Loucy (cell line): ENCODE data around the gene SLC11A1.

Source experiments
- EZH2phosphoT487 ChIP-seq: fragments of 200-600 bp; IDR thresholded peaks from 2 replicates; pipeline ENCODE4 v1.6.1; 2018; ENCODE audit warnings: antibody characterized with exemption, mild to moderate bottlenecking, moderate library complexity, borderline replicate concordance
- TF ChIP-seq, protein P1 (sequence below): fragments of 200-600 bp; sonication (generic); conservative IDR thresholded peaks from 2 replicates; pipeline ENCODE4 v1.5.1; 2014; ENCODE audit warnings: mild to moderate bottlenecking, antibody characterized with exemption, low read length

- TF ChIP-seq, protein P1, sequence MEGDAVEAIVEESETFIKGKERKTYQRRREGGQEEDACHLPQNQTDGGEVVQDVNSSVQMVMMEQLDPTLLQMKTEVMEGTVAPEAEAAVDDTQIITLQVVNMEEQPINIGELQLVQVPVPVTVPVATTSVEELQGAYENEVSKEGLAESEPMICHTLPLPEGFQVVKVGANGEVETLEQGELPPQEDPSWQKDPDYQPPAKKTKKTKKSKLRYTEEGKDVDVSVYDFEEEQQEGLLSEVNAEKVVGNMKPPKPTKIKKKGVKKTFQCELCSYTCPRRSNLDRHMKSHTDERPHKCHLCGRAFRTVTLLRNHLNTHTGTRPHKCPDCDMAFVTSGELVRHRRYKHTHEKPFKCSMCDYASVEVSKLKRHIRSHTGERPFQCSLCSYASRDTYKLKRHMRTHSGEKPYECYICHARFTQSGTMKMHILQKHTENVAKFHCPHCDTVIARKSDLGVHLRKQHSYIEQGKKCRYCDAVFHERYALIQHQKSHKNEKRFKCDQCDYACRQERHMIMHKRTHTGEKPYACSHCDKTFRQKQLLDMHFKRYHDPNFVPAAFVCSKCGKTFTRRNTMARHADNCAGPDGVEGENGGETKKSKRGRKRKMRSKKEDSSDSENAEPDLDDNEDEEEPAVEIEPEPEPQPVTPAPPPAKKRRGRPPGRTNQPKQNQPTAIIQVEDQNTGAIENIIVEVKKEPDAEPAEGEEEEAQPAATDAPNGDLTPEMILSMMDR: no peak
- no peak for TF ChIP-seq EZH2phosphoT487
Measured at GRCh38 chr2:218404351-218405085, 22.4 kb downstream of the SLC11A1 start.
